Diencephalon (tissue), 1 donor: ENCODE measurements around the gene MYZAP. TPM values are rescaled to one million over a fixed set of nuclear protein-coding genes. Genes with fewer than 3 reads are reported as not detected.

Experiments used
- total RNA-seq: library from RNA; depleted of rRNA; stranded (reverse); fragments of >200 nt; gene quantifications from one replicate; pipeline ENCODE4 v1.2.3, GENCODE V29; 2014

MYZAP gene, protein sequence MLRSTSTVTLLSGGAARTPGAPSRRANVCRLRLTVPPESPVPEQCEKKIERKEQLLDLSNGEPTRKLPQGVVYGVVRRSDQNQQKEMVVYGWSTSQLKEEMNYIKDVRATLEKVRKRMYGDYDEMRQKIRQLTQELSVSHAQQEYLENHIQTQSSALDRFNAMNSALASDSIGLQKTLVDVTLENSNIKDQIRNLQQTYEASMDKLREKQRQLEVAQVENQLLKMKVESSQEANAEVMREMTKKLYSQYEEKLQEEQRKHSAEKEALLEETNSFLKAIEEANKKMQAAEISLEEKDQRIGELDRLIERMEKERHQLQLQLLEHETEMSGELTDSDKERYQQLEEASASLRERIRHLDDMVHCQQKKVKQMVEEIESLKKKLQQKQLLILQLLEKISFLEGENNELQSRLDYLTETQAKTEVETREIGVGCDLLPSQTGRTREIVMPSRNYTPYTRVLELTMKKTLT
- total RNA-seq = 3.2 TPM

DNA sequence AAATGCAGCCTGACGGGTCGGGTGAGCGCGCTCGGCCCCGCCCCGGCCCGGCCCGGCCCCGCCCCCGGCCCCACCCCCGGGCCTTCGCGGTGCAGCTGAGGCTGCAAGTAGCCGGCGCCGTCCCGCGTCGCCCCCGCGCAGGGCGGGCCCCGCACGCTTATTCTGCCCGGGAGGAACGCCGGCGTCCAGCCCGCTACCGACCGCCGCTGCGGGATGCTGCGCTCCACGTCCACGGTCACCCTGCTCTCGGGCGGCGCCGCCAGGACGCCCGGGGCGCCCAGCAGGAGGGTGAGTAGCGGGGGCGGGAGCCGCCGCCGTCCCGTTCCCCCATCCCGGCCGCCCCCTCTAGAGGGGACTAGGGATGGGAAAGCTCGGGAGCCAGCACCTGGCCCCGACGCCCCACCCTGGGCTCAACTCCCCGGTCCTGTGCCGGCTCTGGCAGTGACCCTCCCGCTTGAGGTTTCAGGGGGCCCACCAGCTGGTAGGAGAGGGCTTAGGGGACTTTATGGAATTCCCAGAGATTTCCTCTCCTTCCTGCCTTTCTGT, at the start of gene MYZAP:
MYZAP (plus strand) TSS at position 83 of the 546 bp plus-strand sequence; CDS start at position 214, 131 bp downstream.

DNA sequence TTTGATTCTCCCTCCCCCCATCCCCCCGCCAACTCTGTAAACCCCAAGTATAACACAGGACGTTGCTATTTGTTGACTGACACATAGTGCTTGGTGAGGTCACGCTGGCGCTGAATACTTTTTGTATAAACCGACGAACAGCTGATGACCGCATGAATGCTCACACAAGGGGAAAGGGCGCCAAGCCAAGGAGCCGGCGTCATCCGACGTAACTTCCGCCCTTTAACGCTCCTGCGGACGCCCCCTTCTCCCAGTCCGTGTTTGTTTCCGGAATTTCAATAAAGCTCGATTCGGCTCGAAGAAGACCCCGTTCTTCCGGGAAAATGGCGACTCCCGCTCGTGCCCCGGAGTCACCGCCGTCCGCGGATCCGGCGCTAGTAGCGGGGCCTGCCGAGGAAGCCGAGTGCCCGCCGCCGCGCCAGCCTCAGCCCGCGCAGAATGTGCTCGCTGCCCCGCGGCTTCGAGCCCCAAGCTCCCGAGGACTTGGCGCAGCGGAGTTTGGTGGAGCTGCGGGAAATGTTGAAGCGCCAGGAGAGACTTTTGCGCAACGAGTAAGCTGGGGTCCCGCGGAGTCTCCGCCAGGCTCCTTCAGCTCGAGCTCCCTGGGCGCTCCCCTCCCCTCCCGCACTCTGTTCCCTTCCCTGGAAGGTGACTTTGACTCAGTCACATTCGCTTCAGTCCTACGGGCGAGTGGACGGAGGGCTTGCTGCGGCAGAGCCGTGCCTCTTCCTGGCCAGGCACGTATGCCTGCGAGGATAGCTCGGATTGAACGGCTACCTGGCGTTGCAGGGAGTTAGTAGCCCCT, 114.9 kb downstream of the MYZAP start, which contains the start of gene POLR2M:
POLR2M (plus strand) TSS at position 310 of the 805 bp plus-strand sequence; CDS start at position 439, 129 bp downstream.

Other genes starting within 250 kb of the MYZAP start
- 11.3 TPM for gene CGNL1, start 215.4 kb upstream of the MYZAP start, total RNA-seq
- gene POLR2M, start 114.8 kb downstream of the MYZAP start, total RNA-seq = 399 TPM